Left renal pelvis (tissue), 4 donors: ENCODE results near the gene IGF2R. TPM values are rescaled to one million over a fixed set of nuclear protein-coding genes. Genes with fewer than 3 reads are reported as not detected.
"Not testable (repeated sequence)": the region's sequence is repeated elsewhere in the genome, so short reads cannot be mapped to it uniquely, and the experiment has no call there.

Experiments
- DNase-seq, 4 donors: peaks; one replicate each; pipeline ENCODE4 v3.0.0-alpha.2; 2013; ENCODE audit warnings: low read depth in 4 of 4, low spot score in 3 of 4
- polyA plus RNA-seq, 4 donors: library from polyadenylated mRNA; unstranded; fragments of 120-200 nt; gene quantifications; one replicate each; pipeline ENCODE4 v1.2.1, GENCODE V29; 2013; ENCODE audit not compliant: insufficient read length in 4 of 4

IGF2R gene
- polyA plus RNA-seq, 4 donors, result 44.9 to 61.0 (median 57.2) TPM

DNA sequence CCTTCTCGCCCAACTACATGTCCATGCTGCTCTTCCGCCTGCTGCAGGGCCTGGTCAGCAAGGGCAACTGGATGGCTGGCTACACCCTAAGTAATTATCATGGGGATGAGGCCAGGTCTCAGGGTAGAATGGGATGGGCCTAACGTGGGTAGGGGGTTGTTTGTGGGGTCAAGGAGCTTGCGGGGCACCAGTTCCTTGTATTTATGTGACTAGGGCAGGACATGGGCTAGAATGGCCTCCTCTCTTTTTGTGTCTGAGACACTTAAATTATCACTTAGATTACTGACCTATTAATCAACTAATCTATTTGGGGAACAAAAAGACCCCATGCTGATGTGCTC is 163.4 kb downstream of the IGF2R start:
- no peak for DNase-seq

DNA sequence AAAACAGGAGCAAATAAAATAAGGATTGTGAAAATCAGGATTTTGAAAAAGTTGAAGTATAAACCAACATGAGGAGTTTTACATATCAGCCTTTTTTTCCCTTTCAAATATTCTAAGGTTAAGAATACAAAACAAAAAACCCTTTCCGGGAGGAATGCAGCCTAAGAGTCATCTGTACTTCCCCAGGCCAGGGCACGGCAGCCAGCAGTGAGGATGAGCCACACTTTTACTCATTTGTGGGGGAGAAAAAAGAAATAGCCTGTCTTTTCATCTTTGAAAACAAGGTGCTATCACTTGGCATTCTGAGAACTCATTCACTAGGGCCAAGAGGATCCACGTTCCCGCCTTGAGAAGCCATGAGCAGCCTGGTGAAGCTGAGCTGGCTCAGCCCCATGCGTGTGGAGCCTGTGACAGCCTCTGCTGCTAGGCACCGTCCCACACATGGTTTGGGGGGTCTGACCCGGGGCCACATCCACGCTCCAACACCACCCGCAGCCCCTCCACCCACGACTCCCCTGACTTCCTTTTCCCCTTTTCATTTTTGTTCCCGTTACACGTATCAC is 164.0 kb downstream of the IGF2R start:
- no peak for DNase-seq

DNA sequence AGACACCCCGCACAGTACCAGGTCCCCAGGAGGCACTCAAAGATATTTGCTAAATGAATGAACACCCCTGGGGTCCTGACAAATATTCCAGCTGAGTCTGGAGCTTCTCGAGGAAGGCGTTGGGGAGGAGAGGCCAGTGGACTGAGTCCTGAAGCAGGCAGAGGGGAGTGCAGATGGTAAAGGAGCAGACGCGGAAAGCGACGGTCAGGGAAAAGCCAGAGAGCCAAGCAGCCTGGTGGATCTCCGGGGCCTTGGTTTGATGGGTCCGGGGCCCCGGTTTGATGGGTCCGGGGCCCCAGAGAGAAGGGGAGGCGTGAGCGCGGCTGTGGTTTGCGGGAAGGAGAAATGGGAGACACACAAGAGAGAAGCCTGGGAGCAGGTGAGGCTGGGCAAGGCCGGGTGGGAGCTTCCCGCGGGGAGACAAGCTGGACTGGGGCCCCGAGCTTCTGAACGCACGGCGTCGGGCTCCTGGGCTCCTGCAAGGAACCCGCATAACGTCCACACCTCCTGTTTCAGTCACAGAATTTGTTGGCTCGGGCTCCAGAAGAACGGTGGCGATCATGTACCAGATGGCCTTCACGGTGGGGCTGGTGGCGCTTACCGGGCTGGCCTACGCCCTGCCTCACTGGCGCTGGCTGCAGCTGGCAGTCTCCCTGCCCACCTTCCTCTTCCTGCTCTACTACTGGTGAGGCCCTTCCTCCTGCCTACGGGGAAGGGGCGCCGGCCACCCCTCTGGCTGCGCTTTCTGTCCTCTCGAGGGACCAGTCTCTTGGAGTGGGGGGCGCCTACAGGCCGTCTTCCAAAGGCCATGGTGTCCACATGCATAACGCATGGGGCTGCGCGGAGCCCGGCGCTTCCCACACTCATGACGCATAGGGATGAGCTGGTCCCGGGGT is 164.8 kb downstream of the IGF2R start:
- no peak for DNase-seq

DNA sequence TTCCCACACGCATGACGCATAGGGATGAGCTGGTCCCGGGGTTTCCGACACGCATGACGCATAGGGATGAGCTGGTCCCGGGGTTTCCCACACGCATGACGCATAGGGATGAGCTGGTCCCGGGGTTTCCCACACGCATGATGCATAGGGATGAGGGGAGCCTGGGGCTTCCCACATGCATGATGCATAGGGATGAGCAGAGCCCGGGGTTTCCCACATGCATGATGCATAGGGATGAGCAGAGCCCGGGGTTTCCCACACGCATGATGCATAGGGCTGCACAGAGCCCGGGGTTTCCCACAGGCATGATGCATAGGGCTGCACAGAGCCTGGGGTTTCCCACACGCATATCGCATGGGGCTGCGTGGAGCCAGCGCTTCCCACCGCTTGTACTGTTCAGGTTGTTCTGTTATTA is 165.5 kb downstream of the IGF2R start:
- not testable (repeated sequence) for DNase-seq

DNA sequence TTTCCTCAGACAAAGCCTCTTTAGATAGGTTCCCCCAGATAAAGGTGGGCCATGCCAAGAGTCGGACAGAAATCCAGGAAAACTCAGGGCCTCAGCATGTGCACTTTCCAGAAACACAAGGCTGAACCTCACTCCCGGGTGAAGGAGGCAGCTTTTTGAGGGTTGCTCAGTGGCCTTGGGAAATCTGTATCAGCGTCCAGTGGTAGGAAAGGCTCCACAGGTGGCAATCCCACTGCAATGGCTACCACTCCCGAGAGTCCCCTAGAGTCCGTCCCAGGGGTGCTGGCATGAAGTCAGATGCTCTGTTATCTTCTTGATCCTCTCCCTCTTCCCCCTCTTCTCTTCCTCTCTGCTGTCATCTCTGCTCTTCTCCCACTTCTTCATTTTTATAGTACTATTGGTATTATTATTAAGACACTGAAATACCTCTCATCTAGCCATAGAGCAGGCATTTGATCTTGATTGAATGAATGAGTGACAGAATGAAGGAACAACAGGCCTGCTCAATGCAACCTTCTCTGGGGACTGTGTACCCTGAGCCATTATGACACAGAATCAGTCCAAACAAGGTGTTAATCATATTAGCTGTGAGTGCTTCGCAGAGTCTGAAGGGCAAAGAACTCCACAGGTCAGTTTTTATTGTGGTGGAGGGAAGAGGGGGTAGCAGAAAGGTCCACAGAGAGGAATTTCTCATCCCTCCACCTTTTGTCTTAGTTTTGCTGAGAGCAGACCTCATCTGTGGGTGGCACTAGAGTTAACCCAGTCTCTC is 166.1 kb downstream of the IGF2R start:
- DNase-seq, result no peak

DNA sequence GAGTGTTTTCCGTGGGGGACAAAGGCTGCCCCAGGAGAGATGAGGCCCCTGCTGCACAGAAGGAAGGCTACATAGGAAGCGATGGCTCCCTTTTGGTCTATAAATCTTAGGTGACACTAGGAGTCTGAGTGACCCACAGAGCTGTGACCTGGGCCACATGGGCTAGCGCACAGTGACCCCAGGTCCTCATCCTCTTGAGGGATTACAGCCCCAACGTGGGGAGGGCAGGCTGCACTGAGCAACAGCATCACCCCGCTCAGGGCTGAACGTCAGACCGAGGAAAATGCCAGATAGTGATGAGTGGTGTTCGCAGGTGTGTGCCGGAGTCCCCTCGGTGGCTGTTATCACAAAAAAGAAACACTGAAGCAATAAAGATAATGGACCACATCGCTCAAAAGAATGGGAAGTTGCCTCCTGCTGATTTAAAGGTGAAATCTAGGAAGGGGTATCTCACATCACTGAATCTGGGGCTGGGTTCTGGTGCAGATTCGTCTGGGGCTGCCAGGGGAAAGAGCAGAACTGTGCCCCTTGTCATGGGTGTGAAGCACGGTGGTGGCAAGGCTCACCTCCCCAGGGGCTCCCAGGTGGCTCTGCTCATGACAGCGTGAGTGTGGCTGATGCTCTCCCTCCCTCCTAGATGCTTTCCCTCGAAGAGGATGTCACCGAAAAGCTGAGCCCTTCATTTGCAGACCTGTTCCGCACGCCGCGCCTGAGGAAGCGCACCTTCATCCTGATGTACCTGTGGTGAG is 167.2 kb downstream of the IGF2R start:
- no peak for DNase-seq

DNA sequence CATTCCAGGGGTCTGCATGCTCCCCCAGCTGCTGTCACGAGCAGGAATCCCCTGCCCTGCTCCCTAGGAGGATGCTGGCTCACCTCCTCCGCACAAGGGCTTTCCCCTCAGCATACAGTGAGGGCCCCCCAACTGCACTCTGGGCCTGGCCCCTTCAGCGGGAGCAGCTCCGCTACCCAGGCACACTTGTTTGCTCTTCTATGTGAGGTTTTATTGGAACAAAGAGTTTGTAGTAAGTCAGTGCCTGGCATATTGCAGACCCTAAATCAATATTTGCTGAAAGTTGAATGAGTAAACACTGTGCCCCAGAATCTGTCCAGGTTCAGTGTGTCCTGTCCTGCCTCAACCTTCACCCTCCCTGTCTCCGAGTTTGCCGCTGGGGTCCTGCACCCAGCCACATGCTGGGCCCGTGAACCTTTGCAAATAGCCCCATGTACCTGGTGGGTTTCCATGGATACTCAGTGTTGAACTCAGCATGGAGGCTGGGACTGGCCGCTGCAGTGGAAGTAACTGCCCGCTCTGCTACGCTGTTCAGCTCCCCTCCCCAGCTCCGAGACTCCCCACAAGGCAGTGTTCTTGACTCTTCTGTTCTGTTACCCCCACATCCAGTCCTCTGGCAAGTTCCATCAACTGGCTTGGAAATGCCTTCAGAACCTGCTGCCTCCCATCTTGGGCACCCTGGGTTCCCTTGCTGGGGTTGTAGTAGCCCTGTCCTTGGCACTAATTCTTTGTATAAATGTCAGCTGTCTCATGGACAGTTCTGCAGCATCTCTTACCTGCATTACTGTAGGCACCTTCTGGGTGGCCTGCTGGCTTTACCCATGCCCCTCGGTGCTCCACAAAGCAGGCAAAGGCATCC is 168.5 kb downstream of the IGF2R start:
- no peak for DNase-seq

DNA sequence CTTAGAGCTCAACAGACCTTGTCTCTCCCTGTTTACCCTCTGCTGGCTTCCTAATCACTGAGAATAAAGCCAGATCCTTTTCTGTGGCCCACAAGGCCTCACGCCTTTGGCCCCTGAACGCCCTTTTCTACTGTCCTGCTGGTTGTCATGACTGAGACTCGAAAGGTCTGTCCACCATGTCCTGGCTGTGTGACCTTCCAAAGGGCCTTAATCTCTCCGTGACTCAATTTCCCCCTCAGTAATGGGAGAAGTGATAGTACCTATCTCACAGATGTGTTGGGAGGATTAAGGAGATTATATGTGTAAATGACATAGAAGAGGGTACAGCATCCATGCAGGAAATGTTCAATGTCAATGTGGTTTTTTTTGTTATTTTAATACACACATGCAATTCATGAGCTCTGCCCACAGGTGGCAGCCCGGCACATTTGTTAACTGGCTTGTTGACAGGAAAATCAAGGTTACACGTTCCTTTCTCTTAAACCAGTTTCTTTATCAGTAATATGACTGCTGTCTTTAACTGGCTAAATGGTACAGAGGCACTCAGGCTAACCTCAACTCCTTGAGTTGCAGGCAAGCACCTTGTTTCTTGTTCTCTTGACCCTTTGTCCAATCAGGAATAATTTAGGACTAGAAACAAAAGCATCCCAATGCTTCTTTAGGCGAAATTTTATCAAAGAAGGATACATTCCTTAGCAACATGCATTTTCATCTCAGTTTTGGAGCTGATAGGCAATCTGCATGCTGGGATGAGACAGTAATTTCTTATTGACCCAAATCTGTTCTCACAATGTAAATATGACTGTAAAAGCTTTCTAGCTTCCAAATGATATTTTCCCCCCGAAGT is 169.3 kb downstream of the IGF2R start:
- peak in 2 of 4 donors; percentile 26 to 35 for DNase-seq

DNA sequence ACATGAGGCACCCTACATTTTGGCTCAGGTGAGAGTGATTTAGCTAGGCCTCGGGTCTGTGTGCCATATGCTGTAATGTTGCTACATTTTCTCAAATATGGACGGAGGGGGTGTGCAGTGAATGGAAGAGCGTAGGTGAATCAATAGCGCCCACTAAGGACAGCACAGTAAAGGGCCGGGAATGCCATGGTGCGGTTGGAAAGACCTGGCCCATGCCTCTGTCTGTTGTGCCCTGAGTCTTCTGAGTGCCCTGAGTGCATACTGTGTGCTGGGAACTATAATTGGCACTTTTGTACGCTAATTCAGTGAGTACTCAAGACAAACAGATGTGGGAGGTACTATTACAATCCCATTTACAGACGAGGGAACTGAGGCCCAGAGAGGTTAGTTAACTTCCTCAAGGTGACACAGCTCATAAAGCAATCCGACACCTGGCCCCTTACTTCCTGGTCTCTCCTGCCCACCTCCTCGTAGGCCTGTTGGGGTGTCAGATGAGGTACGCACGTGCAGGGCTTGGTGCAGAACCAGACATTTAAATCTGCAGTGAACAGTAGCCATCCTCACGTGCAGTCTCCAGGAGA is 170.0 kb downstream of the IGF2R start:
- no peak for DNase-seq

DNA sequence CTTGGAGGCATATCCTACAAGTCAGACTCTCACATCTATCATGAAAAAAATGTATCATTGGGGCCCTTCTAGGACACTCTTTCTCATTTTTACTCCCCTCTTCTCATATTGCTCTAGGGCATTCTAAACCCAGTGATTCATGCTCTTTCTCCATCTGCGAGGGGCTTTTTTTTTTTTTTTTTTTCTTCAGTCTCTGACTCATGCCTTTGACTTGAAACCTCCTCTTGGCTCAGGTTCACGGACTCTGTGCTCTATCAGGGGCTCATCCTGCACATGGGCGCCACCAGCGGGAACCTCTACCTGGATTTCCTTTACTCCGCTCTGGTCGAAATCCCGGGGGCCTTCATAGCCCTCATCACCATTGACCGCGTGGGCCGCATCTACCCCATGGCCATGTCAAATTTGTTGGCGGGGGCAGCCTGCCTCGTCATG is 170.6 kb downstream of the IGF2R start:
- DNase-seq, result no peak

DNA sequence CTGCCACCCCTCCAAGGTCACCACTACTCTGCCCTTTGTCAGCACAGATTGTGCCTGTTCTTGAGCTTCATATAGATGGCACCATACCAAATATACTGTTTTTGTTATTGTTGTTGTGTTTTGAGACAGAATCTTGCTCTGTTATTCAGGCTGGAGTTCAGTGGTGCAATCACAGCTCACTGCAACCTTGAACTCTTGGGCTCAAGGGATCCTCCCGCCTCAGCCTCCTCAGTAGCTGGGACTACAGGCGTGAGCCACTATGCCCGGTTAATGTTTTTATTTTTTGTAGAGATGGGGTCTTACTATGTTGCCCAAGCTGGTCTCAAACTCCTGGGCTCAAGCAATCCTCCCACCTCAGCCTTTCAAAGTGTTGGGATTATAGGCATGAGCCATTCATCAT is 171.6 kb downstream of the IGF2R start:
- not testable (repeated sequence) for DNase-seq

DNA sequence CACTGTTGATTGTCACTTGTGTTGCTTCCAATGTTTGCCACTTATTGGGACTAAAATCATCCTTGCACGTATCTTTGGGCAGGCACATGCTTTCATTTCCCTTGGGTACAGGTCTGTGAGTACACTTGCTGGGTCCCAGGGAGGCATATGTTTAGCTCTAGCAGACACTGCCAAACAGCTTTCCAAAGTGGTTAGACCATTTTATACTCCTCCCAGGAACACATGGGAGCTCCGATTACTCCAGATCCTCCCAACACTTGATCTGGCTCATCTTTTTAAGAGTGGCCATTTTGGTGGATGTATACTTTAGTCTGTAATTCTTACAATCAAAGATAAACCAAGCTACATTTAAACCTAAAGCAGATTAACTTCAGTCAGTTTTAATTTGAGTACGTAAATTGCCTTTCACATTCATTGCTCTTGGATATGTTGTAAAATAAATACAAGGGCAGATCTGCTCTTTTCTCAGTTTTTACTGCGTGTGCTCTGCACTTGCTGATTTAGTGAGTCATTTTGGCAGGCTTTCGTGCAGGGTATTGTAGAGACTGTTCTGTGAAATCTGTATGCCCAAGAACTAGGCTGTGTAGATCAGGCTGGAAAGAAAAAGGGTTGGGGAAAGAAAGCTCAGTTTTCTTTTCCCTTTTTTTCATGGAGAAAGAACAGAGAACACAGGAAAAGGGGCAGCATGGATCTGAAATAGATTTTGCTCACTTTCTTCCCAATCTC is 172.3 kb downstream of the IGF2R start:
- no peak for DNase-seq

DNA sequence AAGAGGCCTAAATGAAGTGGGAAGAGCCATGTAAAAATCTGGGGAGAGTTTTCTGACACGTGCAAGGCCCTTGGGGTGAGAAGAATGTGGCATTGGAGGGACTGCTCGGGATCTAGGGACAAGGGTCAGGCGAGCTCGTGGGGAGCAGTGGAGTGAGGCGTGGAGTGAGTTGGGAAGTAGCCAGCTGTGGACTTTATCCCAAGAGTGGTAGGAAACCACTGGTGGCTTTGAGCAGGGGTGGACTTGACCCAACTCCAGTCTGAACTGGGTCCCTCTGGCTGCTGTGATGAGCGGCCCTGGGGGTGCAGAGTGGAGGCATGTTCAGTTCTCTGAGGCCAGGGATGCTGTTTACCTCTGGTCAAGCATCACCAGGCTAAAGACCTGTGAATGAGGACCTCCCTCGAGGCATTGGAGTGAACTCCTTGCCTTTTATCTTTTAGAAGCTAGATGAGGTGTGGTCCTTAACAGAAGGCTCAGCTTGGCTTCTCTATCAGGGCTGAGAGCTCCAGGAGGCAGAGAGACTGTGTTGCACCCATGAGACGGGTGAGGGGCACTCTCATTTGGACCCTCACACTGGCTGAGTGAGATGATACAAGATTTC is 173.3 kb downstream of the IGF2R start:
- DNase-seq, result no peak

DNA sequence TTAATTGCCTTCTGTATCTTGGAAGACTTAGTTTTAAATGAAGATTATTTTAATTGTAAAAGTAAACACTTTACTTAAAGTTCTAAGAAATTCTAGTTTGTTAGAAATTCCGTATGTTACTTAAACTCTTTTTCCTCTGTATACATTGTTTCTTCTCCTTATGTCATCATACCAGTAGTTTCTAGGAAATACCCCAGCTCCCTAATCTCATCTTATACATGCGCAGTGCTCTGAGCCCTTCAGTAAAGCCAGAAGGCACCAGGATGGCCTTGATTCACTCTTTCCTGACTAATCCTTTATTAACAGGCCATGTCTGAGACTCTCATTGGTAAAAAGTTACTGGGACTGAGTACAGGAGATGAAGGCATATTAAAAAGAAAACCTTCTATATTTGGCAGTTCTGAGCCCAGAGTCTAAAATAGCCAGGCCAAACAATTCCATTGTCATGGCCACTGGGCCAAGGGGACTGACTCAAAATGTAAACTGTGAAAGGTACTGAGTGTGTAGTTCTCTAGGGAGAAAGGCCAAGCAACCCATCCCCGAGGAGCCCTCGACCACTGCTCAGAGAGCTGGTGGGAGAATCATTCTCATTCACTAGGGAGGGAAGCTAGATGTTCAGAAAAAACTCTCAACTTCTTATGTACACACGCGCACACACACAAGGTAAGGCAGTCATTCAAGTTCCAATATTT is 177.7 kb downstream of the IGF2R start:
- DNase-seq, result no peak

DNA sequence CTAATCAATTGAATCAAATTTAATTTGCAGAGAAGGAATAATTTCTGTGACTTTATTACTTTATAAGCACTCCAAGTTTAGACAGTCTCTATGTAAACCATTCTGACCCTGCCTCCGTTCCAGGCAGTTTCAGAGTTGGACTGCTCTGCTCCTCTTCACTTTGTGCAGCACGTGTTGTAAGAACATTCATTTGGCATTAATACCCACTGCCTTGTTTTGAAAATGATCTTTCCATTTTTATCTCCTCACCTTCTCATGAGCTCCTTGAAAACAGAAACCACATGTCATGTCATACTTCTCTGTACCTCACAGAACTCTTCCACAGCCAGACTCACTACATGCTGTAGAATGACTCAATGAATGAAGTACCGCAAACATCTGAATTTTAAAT is 178.3 kb downstream of the IGF2R start:
- DNase-seq, result no peak

DNA sequence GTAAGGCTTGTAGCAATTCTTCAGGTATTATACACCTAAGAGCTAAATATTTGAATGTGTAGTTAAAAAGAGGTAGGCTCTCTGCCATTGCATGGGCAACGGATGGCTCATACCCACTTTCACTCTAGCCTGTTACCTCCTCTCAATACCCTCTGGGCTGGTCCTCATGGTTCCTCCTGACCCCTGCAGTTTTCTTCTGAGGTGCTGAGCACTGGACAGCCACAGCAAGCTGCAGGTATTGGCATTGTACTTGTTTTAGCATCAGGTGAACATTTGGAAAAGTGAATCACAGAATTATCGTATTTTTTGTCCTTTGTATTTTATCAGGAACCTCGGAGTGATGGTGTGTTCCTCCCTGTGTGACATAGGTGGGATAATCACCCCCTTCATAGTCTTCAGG is 185.6 kb downstream of the IGF2R start:
- no peak for DNase-seq

DNA sequence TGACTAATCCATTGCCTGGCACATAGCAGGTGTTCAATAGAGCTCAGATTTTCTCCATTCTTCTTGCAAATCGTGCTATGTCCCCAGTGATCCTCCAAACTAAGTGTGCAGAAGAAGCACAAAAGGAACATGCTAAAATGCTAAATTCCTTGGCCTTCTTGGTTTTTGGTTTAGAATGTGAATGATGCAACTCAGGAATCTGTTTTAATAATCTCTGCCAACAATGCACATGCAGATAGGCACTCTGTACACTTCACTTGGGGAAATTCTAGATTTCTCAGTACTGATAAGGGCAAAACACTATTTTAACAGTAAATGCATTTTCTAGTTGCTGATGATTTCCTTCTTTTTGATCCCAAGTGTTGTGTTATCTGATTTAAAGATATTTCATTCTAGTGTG is 188.0 kb downstream of the IGF2R start:
- no peak for DNase-seq
